KMS-11 (cell line): ENCODE data around the gene TMEM80.
A peak's percentile ranks its signal among the peaks of the same experiment; 100 is the strongest.

Experiments
- H2AFZ ChIP-seq: fragments of 200-600 bp; sonication (generic); 2 replicates; pipeline ENCODE4 v1.6.1; 2016; ENCODE audit warnings: antibody characterized with exemption, mixed run types, low read depth
- H3K27ac ChIP-seq: fragments of 200-600 bp; sonication (generic); 2 replicates; pipeline ENCODE4 v1.6.1; 2016; ENCODE audit warnings: mild to moderate bottlenecking, mixed run types
- H3K27me3 ChIP-seq: fragments of 200-600 bp; sonication (generic); 2 replicates; pipeline ENCODE4 v1.6.1; 2017; ENCODE audit warnings: mild to moderate bottlenecking, low read depth, mixed run types, moderate library complexity; ENCODE audit not compliant: insufficient read depth
- H3K36me3 ChIP-seq: fragments of 200-600 bp; sonication (generic); 2 replicates; pipeline ENCODE4 v1.6.1; 2017; ENCODE audit warnings: mild to moderate bottlenecking, mixed run types; ENCODE audit not compliant: insufficient read depth
- H3K4me1 ChIP-seq: fragments of 200-600 bp; sonication (generic); 2 replicates; pipeline ENCODE4 v1.6.1; 2016; ENCODE audit warnings: mild to moderate bottlenecking, low read depth, mixed run types; ENCODE audit not compliant: poor library complexity, severe bottlenecking
- H3K4me2 ChIP-seq: fragments of 200-600 bp; sonication (generic); 2 replicates; pipeline ENCODE4 v1.7.0; 2016; ENCODE audit warnings: mild to moderate bottlenecking, mixed run types
- H3K4me3 ChIP-seq: fragments of 200-600 bp; sonication (generic); IDR thresholded peaks from 2 replicates; pipeline ENCODE4 v1.6.1; 2017; ENCODE audit warnings: low read depth, low read length, mixed read lengths; ENCODE audit not compliant: insufficient read depth
- H3K79me2 ChIP-seq: fragments of 200-600 bp; sonication (generic); 2 replicates; pipeline ENCODE4 v1.6.1; 2016; ENCODE audit warnings: low read depth, mixed run types; ENCODE audit not compliant: insufficient read depth
- H3K9ac ChIP-seq: fragments of 200-600 bp; sonication (generic); 2 replicates; pipeline ENCODE4 v1.6.1; 2016; ENCODE audit warnings: mild to moderate bottlenecking, mixed run types
- H4K20me1 ChIP-seq: fragments of 200-600 bp; sonication (generic); 2 replicates; pipeline ENCODE4 v1.6.1; 2016; ENCODE audit warnings: mild to moderate bottlenecking, mixed run types; ENCODE audit not compliant: insufficient read depth
- CTCF ChIP-seq: fragments of 200-600 bp; sonication (generic); conservative IDR thresholded peaks from 2 replicates; pipeline ENCODE4 v1.6.1; 2017; ENCODE audit warnings: low read depth, mild to moderate bottlenecking, antibody characterized with exemption, low read length, moderate library complexity, mixed read lengths

TMEM80 gene

GRCh38 chr11:742156-742546 lies 46.5 kb downstream of the TMEM80 start:
- H3K4me1 ChIP-seq: peaks cover 13% of the 10 kb centered on the region
- H3K4me3 ChIP-seq: no peak overlapping the region
- no peak overlapping the region for H3K27ac ChIP-seq
- no peaks in the 10 kb centered on the region for H3K36me3 ChIP-seq
- no peaks in the 10 kb centered on the region; the same call in 1 of the 2 replicates for H3K79me2 ChIP-seq
- H3K9ac ChIP-seq: no peak overlapping the region
- H3K4me2 ChIP-seq: no peak overlapping the region
- H2AFZ ChIP-seq: no peak overlapping the region
- TF ChIP-seq CTCF: no peak
- H3K27me3 ChIP-seq: peaks cover 19% of the 10 kb centered on the region
- H4K20me1 ChIP-seq: no peaks in the 10 kb centered on the region

- Histone ChIP-seq H3K4me3 (no peak overlapping the region), H3K27me3 (peaks cover 13% of the 10 kb centered on the region; the same call in 1 of the 2 replicates), H4K20me1 (no peaks in the 10 kb centered on the region), H3K4me2 (no peak overlapping the region), H3K27ac (no peak overlapping the region), H3K79me2 (peaks cover 4% of the 10 kb centered on the region; the same call in 1 of the 2 replicates), H3K4me1 (peaks cover 13% of the 10 kb centered on the region), H2AFZ (no peak overlapping the region), H3K36me3 (no peaks in the 10 kb centered on the region), H3K9ac (no peak overlapping the region)
- no peak for TF ChIP-seq CTCF
Measured at GRCh38 chr11:742571-743201, 47.1 kb downstream of the TMEM80 start.

GRCh38 chr11:745428-745827 lies 49.8 kb downstream of the TMEM80 start:
- Histone ChIP-seq H3K9ac (no peak overlapping the region), H4K20me1 (no peaks in the 10 kb centered on the region), H3K27me3 (no peaks in the 10 kb centered on the region), H3K27ac (no peak overlapping the region), H3K4me1 (peaks cover 24% of the 10 kb centered on the region), H3K4me3 (no peak overlapping the region), H3K79me2 (peaks cover 31% of the 10 kb centered on the region), H2AFZ (no peak overlapping the region), H3K4me2 (peak overlapping the region; percentile 44; the same call in 1 of the 2 replicates), H3K36me3 (no peaks in the 10 kb centered on the region)
- TF ChIP-seq CTCF: no peak

- peak overlapping the region; percentile 89 for H3K27ac ChIP-seq
- H4K20me1 ChIP-seq: no peaks in the 10 kb centered on the region
Measured at GRCh38 chr11:746289-747157, 50.9 kb downstream of the TMEM80 start.

More at GRCh38 chr11:746289-747157, 50.9 kb downstream of the TMEM80 start:
- TF ChIP-seq CTCF: no peak
- H2AFZ ChIP-seq: peak overlapping the region; percentile 58
- peaks cover 24% of the 10 kb centered on the region for H3K4me1 ChIP-seq
- H3K79me2 ChIP-seq: peaks cover 42% of the 10 kb centered on the region
- H3K4me3 ChIP-seq: no peak overlapping the region
- H3K9ac ChIP-seq: peak overlapping the region; percentile 35; the same call in 1 of the 2 replicates
- H3K27me3 ChIP-seq: no peaks in the 10 kb centered on the region
- H3K4me2 ChIP-seq: peak overlapping the region; percentile 44
- H3K36me3 ChIP-seq: no peaks in the 10 kb centered on the region
